ENCODE results near the gene KIF24.
"Not testable (repeated sequence)": the region's sequence is repeated elsewhere in the genome, so short reads cannot be mapped to it uniquely, and the experiment has no call there.

KIF24 gene

GRCh38 chr9:34372467-34373011 lies 43.5 kb upstream of the KIF24 start:
- H3K9ac ChIP-seq (ENCODE audit: low read length) = no peak overlapping the region
- DNase-seq (ENCODE audit: low read depth) = no peak
- H3K4me1 ChIP-seq (ENCODE audit: control insufficient read depth, insufficient read depth, low read length) = peaks cover 13% of the 10 kb centered on the region
- no peaks in the 10 kb centered on the region for H3K9me3 ChIP-seq (ENCODE audit: control insufficient read depth, low read length)
- no peak overlapping the region for H3K4me3 ChIP-seq (ENCODE audit: low read length)
- no peaks in the 10 kb centered on the region for H3K36me3 ChIP-seq (ENCODE audit: control insufficient read depth, insufficient read depth, low read length, severe bottlenecking)
- H3K27me3 ChIP-seq (replicated peaks; ENCODE audit: control insufficient read depth, insufficient read depth, low read length) = no peaks in the 10 kb centered on the region

- H3K4me3 ChIP-seq (ENCODE audit: low read length) = no peak overlapping the region
- H3K9me3 ChIP-seq (ENCODE audit: control insufficient read depth, low read length) = no peaks in the 10 kb centered on the region
- H3K27me3 ChIP-seq (replicated peaks; ENCODE audit: control insufficient read depth, insufficient read depth, low read length) = no peaks in the 10 kb centered on the region
- no peak for DNase-seq (ENCODE audit: low read depth)
- H3K36me3 ChIP-seq (ENCODE audit: control insufficient read depth, insufficient read depth, low read length, severe bottlenecking) = no peaks in the 10 kb centered on the region
- H3K9ac ChIP-seq (ENCODE audit: low read length) = no peak overlapping the region
- H3K4me1 ChIP-seq (ENCODE audit: control insufficient read depth, insufficient read depth, low read length) = peaks cover 13% of the 10 kb centered on the region
These were observed 42.9 kb upstream of the KIF24 start for GRCh38 chr9:34371886-34372466.

GRCh38 chr9:34370970-34371880 lies 42.2 kb upstream of the KIF24 start:
- Histone ChIP-seq H3K9me3 (ENCODE audit: control insufficient read depth, low read length) (no peaks in the 10 kb centered on the region), H3K4me1 (ENCODE audit: control insufficient read depth, insufficient read depth, low read length) (peaks cover 10% of the 10 kb centered on the region), H3K36me3 (ENCODE audit: control insufficient read depth, insufficient read depth, low read length, severe bottlenecking) (no peaks in the 10 kb centered on the region), H3K9ac (ENCODE audit: low read length) (no peak overlapping the region), H3K27me3 (replicated peaks; ENCODE audit: control insufficient read depth, insufficient read depth, low read length) (no peaks in the 10 kb centered on the region), H3K4me3 (ENCODE audit: low read length) (peak overlapping the region; percentile 63)
- DNase-seq (ENCODE audit: low read depth) = no peak

- no peaks in the 10 kb centered on the region for H3K27me3 ChIP-seq (replicated peaks; ENCODE audit: control insufficient read depth, insufficient read depth, low read length)
- peak overlapping the region; percentile 63 for H3K4me3 ChIP-seq (ENCODE audit: low read length)
- H3K36me3 ChIP-seq (ENCODE audit: control insufficient read depth, insufficient read depth, low read length, severe bottlenecking) = no peaks in the 10 kb centered on the region
- H3K9me3 ChIP-seq (ENCODE audit: control insufficient read depth, low read length) = no peaks in the 10 kb centered on the region
- H3K9ac ChIP-seq (ENCODE audit: low read length) = no peak overlapping the region
- DNase-seq (ENCODE audit: low read depth) = no peak
- H3K4me1 ChIP-seq (ENCODE audit: control insufficient read depth, insufficient read depth, low read length) = peaks cover 7% of the 10 kb centered on the region
These were observed 41.4 kb upstream of the KIF24 start for GRCh38 chr9:34370335-34370969.

GRCh38 chr9:34369636-34370035 lies 40.6 kb upstream of the KIF24 start:
- H3K9me3 ChIP-seq (ENCODE audit: control insufficient read depth, low read length) = no peaks in the 10 kb centered on the region
- no peak for DNase-seq (ENCODE audit: low read depth)
- no peak overlapping the region for H3K9ac ChIP-seq (ENCODE audit: low read length)
- H3K4me3 ChIP-seq (ENCODE audit: low read length) = no peak overlapping the region
- no peaks in the 10 kb centered on the region for H3K27me3 ChIP-seq (replicated peaks; ENCODE audit: control insufficient read depth, insufficient read depth, low read length)
- no peaks in the 10 kb centered on the region for H3K36me3 ChIP-seq (ENCODE audit: control insufficient read depth, insufficient read depth, low read length, severe bottlenecking)
- H3K4me1 ChIP-seq (ENCODE audit: control insufficient read depth, insufficient read depth, low read length) = peaks cover 7% of the 10 kb centered on the region

- not testable (repeated sequence) for H3K4me3 ChIP-seq (ENCODE audit: low read length); H3K9ac ChIP-seq (ENCODE audit: low read length); H3K27me3 ChIP-seq (replicated peaks; ENCODE audit: control insufficient read depth, insufficient read depth, low read length); H3K9me3 ChIP-seq (ENCODE audit: control insufficient read depth, low read length); DNase-seq (ENCODE audit: low read depth); H3K4me1 ChIP-seq (ENCODE audit: control insufficient read depth, insufficient read depth, low read length); H3K36me3 ChIP-seq (ENCODE audit: control insufficient read depth, insufficient read depth, low read length, severe bottlenecking)
These were observed 39.7 kb upstream of the KIF24 start for GRCh38 chr9:34368796-34369195.

- not testable (repeated sequence) for H3K27me3 ChIP-seq (replicated peaks; ENCODE audit: control insufficient read depth, insufficient read depth, low read length); DNase-seq (ENCODE audit: low read depth); H3K4me3 ChIP-seq (ENCODE audit: low read length); H3K9ac ChIP-seq (ENCODE audit: low read length); H3K9me3 ChIP-seq (ENCODE audit: control insufficient read depth, low read length); H3K36me3 ChIP-seq (ENCODE audit: control insufficient read depth, insufficient read depth, low read length, severe bottlenecking)
- peaks cover 14% of the 10 kb centered on the region for H3K4me1 ChIP-seq (ENCODE audit: control insufficient read depth, insufficient read depth, low read length)
These were observed 38.8 kb upstream of the KIF24 start for GRCh38 chr9:34367751-34368410.

- H3K9ac ChIP-seq (ENCODE audit: low read length) = no peak overlapping the region
- peaks cover 14% of the 10 kb centered on the region for H3K4me1 ChIP-seq (ENCODE audit: control insufficient read depth, insufficient read depth, low read length)
- no peak overlapping the region for H3K4me3 ChIP-seq (ENCODE audit: low read length)
- H3K9me3 ChIP-seq (ENCODE audit: control insufficient read depth, low read length) = no peaks in the 10 kb centered on the region
- H3K36me3 ChIP-seq (ENCODE audit: control insufficient read depth, insufficient read depth, low read length, severe bottlenecking) = no peaks in the 10 kb centered on the region
- no peak for DNase-seq (ENCODE audit: low read depth)
- no peaks in the 10 kb centered on the region for H3K27me3 ChIP-seq (replicated peaks; ENCODE audit: control insufficient read depth, insufficient read depth, low read length)
These were observed 37.3 kb upstream of the KIF24 start for GRCh38 chr9:34366365-34366764.

GRCh38 chr9:34365282-34365681 lies 36.2 kb upstream of the KIF24 start:
- DNase-seq (ENCODE audit: low read depth) = no peak
- Histone ChIP-seq H3K9ac (ENCODE audit: low read length) (no peak overlapping the region), H3K4me3 (ENCODE audit: low read length) (no peak overlapping the region), H3K4me1 (ENCODE audit: control insufficient read depth, insufficient read depth, low read length) (peaks cover 10% of the 10 kb centered on the region), H3K36me3 (ENCODE audit: control insufficient read depth, insufficient read depth, low read length, severe bottlenecking) (no peaks in the 10 kb centered on the region), H3K9me3 (ENCODE audit: control insufficient read depth, low read length) (no peaks in the 10 kb centered on the region), H3K27me3 (replicated peaks; ENCODE audit: control insufficient read depth, insufficient read depth, low read length) (no peaks in the 10 kb centered on the region)

GRCh38 chr9:34363619-34364351 lies 34.7 kb upstream of the KIF24 start:
- H3K4me3 ChIP-seq (ENCODE audit: low read length) = no peak overlapping the region
- H3K36me3 ChIP-seq (ENCODE audit: control insufficient read depth, insufficient read depth, low read length, severe bottlenecking) = no peaks in the 10 kb centered on the region
- no peak for DNase-seq (ENCODE audit: low read depth)

More at GRCh38 chr9:34363619-34364351, 34.7 kb upstream of the KIF24 start:
- H3K9me3 ChIP-seq (ENCODE audit: control insufficient read depth, low read length) = no peaks in the 10 kb centered on the region
- no peak overlapping the region for H3K9ac ChIP-seq (ENCODE audit: low read length)
- H3K27me3 ChIP-seq (replicated peaks; ENCODE audit: control insufficient read depth, insufficient read depth, low read length) = no peaks in the 10 kb centered on the region
- H3K4me1 ChIP-seq (ENCODE audit: control insufficient read depth, insufficient read depth, low read length) = peaks cover 8% of the 10 kb centered on the region

Data from adipocyte (in vitro differentiated cells).